Activated naive CD4-positive, alpha-beta T cell treated with Interleukin-2 at 50 U/mL for 16 hours (primary cell): ENCODE data around the gene AP2A2.

Source experiments
- DNase-seq: peaks from one replicate; pipeline ENCODE4 v3.0.0-alpha.2; 2020

AP2A2 gene

GRCh38 chr11:1047595-1048156 is 122.0 kb downstream of the AP2A2 start:
- no peak for DNase-seq

- DNase-seq = no peak
Measured at GRCh38 chr11:1048375-1049070, 122.9 kb downstream of the AP2A2 start.

GRCh38 chr11:1049071-1049405 is 123.4 kb downstream of the AP2A2 start:
- no peak for DNase-seq

GRCh38 chr11:1049431-1049891 is 123.8 kb downstream of the AP2A2 start:
- DNase-seq = no peak

GRCh38 chr11:1049911-1050580 is 124.4 kb downstream of the AP2A2 start:
- no peak for DNase-seq

GRCh38 chr11:1050581-1051355 is 125.1 kb downstream of the AP2A2 start:
- peak; percentile 76 for DNase-seq

- no peak for DNase-seq
Measured at GRCh38 chr11:1051356-1052132, 125.9 kb downstream of the AP2A2 start.

GRCh38 chr11:1052133-1053011 is 126.7 kb downstream of the AP2A2 start:
- no peak for DNase-seq

- no peak for DNase-seq
Measured at GRCh38 chr11:1053121-1053901, 127.6 kb downstream of the AP2A2 start.

- DNase-seq = no peak
Measured at GRCh38 chr11:1054143-1055108, 128.8 kb downstream of the AP2A2 start.

- no peak for DNase-seq
Measured at GRCh38 chr11:1055109-1055703, 129.5 kb downstream of the AP2A2 start.

GRCh38 chr11:1055990-1056771 is 130.5 kb downstream of the AP2A2 start:
- no peak for DNase-seq

- no peak for DNase-seq
Measured at GRCh38 chr11:1057806-1058205, 132.1 kb downstream of the AP2A2 start.

- DNase-seq = no peak
Measured at GRCh38 chr11:1059759-1060158, 134.1 kb downstream of the AP2A2 start.

GRCh38 chr11:1060410-1060809 is 134.7 kb downstream of the AP2A2 start:
- no peak for DNase-seq

GRCh38 chr11:1060852-1061616 is 135.4 kb downstream of the AP2A2 start:
- DNase-seq = no peak
